NCI-H1694 treated with DMSO at 0.1 percent for 48 hours (cell line): ENCODE data around the gene KCNJ14.
"Not testable (repeated sequence)": the region's sequence is repeated elsewhere in the genome, so short reads cannot be mapped to it uniquely, and the experiment has no call there.

Source experiments
- DNase-seq: peaks from one replicate; lab custom pipeline; 2025; lab: John Stamatoyannopoulos, UW

The KCNJ14 gene

DNA sequence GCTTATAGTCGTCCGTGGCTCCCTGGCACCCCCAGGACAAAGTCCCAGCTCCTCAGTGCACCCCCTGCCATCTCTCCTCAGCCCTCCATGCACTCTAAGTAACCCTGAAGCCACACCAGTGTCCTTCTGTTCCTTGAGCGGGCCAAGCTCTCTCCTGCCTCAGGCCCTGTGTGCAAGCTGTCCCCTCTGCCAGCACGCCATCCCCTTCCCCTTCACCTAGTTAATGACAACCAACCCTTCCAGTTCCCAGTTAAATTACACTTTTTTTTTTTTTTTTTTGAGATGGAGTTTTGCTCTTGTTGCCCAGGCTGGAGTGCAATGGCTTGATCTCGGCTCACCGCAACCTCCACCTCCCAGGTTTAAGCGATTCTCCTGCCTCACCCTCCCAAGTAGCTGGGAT, 33.1 kb downstream of the KCNJ14 start:
- not testable (repeated sequence) for DNase-seq

DNA sequence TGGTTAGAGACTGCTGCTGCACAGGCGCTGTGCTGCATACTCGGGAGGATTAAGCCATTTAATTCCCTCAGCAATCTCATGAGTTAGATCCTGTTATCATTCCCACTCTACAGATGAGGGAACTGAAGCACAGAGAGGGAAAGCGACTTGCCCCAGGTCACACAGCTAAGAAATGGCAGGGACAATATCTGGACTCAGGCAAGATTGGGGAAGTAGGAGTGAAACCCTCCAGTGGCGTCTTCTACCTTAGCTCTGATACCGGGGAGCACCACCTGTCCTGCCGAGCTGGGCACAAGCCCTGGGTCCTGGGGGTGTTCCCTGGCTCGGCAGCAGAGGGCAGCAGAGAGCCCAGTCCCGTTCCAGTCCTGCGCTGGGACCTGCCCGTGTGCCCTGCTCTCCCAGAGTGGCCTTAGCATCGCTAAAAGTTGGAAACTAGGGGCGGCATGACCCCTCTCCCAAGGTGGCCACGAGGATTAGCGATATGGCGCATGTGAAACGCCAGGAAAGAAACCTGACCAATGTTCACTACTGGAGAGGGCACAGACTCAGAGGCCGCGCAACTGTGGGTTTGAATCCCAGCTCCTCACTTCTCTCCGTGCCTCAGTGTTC, 34.3 kb downstream of the KCNJ14 start:
- DNase-seq: peak; percentile 18

DNA sequence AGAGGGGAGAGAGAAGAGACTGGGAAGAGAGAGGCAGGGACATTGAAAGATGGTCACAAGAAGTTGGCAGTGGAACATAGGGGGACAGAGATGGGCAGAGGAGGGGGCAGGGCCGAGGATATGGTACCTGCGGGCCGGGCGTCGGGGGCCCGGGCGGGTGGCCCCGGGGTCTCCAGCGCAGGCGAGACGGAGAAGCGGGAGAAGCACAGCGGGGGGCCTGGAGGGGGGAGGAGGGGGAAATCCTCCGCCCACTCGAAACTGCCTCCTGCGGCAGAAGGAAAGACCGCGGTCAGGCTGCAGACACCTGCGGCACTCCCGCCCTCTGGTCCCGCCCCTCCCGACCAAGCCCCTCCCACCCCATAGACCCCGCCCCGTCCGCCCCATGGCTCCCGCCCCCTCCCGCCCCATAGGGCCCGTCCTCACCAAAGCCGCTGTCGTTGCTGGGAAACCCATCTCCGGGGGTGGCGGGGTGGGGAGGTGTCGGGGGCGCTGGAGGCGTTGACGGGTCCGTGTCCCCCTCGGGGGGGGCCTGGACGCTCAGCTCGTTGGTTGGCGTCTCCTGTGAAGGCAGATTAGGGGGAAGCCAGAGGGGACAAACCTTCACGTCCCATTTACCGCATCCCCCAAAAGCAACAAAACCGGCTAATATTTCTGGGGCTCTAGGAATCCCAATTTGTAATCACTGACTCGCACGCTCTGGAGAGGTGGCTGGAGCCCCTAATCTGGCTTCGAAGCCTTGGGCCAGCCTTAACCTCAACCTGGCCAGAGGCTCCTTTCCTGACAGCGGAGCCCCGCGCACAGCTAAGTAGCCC, 35.8 kb downstream of the KCNJ14 start:
- no peak for DNase-seq

DNA sequence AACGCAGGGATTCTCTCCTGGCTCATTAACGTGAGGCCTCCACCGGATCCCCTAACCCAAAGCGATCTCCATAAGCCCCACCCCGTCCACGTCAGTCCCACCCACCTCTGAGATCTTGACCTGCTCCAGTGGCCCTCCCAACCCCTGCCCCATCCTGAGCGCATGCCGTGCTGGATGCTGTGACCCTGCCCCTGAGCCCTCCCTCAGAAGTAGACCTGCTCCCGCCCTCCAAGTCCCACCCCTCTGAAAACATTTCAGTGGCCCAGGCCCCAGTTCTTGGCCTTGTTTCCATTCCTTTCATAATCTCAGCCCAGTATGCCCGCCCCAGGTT, 36.4 kb downstream of the KCNJ14 start:
- DNase-seq: no peak

DNA sequence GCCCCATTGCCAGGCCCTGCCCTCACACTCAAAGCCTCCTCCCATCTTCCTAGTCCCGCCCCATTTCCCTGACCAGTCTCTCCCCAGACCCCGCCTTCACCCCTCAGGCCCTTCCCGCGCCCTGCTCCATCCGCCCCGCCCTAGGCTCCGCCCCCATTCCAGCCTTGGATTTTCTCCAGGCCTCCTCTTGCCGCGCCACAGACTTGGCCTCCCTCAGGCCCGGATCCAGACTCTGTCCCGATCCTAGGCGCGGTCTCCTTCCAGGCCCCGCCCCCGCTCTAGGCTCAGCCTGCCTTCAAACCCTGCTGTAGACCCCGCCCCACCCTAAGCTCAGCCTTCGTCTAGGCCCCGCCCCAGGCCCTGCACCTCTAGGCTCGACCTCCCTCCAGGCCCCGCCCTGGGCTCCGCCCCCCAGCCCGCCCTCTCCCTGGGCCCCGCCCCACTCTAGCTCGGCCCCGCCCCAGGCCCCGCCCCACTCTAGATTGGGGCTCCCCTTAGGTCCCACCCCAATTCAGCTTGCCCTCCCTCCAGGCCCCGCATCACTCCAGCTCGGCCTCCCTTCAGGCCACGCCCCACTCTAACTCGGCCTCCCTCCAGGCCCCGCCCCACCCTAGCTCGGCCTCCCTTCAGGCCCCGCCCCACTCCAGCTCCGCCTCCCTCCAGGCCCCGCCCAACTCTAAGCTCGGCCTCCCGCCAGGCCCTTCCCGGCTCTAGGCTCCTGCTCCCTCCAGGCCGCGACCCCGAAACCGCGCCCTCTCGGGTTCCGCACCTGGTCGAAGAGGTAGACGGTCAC, 37.7 kb downstream of the KCNJ14 start:
- peak; percentile 74 for DNase-seq

DNA sequence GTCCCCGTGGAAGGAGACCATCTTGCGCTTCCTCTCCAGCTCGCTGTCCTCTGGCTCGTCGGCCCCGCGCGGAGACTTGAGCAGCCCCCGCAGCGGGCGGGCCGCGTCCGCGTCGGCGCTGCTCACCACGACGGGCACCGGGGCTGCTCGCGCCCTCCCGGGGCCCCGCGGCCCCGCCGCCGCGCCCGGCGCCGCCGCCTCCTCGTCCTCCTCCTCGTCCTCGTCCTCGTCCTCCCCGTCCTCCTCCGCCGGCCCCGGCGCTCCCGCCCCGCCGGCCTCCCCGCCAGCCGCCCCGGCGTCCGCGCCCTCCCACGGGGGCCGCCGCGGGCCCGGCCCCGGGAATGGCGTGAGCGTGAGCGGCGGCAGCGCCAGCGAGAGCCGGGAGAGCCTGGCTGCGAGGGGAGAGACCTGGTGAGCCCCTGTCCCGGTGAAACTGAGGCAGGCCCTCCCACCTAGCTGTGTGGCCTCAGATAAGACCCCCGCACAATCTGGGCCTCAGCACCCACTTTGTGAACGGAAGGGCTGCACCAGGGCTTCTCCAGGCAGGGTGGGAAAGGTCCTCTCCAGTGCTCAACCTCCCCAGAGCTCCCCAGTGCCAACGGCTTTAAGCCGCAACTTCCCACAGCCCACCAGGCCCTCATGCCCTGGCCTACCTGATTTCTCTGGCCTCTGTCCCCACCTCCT, 38.5 kb downstream of the KCNJ14 start:
- no peak for DNase-seq

DNA sequence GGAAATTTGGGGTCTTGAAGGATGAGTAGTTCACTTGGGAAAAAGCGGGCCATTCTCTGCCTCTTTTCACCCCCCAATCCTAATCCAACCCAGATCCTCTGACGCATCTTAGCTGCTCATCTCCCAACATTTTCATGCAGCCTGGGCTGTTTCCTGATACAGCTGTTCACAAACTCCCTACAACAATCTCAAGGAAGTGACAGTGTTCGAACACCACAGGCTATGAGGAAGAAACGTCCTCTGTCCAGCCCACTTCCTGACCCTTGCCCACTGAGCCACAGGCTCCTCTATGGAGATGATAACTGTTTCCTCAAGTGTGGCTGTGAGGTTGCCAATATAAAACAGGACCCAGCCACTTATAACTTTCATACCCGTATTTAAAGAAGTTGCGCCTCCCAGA, 40.0 kb downstream of the KCNJ14 start:
- no peak for DNase-seq

DNA sequence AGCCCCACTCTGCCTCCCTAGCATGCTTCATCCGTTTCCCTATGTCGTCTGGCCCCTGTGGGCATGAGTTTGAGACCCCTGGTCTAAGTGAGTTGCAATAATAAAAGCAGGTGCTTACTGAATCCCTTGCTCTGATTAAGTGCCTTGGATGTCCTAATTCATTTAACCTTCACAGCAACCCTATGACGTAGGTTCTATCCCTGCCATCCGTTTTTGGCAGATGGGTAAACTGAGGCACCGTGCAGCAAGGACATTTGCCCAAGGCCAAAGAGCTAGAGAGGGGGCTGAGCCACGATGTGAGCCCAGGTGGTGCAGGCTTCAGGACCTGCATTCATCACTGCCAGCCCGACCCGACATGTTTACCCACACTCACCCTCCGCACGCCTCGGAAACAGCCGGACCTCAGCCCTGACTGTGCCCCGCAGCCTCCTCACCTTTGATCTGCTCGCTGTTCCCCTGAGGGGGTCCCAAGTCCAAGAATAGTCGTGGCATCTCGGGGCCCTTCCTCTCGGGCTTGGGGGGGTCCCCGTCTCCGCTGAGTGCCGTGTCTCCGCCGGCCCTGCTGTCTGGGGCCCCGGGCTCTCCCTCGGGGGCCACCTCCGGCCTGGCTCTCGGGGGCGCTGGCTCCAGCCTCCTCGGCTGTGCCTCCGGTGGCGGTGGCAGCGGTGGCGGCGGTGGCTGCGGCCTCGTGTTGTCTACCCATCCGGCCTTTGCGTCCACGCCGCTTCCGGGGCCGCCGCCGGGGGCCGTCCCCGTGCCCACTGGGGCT, 41.8 kb downstream of the KCNJ14 start:
- no peak for DNase-seq

DNA sequence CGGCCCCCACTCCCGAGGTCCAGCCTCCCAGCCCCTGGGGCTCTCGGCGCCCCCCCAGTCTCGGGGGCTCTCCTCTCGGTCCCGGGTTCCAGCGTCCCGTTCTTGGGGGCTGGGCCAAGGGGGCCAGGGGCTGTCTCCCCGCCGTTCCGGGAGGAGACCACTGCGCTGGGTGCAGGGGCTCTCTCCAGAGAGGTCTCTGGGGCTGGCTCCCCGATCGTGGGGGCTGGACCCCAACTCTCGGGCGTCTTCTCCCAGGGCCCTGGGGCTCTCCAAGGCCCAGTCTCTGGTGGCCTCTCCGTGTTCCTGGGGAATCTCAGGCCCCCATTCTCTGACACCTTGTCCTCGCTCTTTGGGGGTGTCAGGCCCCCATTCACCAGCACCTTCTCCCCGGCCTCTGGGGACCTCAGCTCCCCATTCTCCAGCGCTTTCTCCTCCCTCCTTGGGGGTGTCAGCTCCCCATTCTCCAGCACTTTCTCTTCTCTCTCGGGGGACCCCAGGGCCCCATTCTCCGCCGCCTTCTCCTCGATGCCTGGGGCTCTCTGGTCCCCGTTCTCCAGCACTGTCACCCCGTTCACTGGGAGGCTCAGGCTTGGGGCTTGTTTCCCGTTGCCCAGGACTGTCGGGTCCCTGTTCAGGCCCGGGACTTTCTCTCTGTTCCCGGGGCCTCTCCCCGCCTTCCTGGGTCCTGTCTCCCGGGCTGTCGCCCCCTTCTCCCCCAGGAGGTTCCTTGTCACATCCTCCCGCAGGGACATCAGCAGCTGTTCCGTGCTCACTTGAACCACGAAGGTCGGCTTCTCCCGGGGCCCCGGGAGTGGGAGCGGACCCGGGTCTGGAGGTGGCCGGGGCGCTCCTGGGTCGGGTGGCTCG, 42.6 kb downstream of the KCNJ14 start:
- DNase-seq: no peak

DNA sequence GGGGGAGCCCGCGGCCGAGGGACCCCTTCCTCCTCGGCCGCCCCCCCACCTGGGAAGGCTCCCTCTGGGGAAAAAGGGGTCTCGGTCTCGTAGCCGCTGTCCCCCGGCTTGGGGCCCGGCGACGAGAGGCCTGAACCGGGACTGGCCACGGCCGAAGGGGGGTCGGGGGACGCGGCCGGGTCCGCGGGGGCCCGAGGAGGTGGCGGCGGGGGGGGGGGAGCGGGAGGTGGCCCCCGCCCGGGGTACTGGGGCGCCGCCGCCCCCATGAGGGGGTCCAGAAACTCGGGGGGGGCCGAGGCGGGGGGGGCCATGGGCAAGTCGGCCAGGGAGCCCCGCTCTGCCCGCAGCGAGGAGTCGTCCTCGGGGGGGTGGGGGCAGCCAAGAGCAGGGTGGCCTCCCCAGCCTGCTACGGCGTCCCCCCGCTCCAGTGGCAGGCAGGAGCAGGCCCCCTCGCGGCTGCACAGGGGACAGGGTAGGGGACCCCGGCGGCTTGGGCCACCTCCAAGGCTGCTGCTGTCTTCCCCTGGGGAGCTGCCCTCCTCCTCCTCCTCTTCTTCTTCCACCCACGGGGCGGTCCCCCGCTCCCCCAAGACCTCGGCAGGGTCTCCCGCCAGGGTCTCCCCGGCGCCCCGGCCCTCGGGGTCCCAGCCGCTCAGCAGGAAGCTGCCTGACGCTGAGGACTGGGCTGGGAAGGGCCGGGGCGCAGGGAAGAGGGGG, 43.4 kb downstream of the KCNJ14 start:
- DNase-seq: no peak

DNA sequence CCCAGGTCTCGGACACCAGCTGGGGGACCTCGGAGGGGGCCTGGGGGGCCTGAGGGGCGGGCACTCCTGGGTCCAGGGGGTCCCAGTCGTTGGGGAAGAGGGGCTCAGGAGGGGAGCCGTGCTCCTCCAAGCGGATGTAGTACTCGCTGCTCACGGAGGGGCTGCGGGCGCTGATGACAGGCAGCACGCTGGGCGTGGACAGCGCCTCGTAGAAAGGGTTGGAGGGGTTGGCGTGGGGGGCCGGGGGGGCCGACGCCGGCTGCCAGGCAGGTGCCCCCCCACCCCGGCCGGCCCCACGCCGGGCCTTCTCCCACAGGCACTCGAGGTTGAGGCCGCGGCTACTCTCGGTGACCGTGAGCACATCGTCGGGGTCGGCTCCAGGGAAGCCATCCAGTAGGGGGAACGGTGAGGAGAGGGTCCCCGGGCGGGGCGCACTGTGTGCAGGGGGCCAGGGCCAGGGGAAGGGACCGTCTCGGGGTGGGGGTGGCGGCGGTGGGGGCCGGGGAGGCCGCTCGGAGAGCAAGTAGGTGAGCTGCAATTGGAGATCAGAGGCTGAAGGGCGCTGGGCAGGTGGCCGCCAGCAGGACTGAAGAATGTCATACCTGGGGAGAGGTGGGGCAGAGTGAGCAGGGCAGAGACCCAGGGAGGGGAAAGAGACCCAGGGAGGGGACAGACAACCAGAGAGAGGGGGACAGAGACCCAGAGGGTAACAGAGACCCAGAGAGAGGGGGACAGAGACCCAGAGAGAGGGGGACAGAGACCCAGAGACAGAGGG, 44.1 kb downstream of the KCNJ14 start:
- peak; percentile 19 for DNase-seq

DNA sequence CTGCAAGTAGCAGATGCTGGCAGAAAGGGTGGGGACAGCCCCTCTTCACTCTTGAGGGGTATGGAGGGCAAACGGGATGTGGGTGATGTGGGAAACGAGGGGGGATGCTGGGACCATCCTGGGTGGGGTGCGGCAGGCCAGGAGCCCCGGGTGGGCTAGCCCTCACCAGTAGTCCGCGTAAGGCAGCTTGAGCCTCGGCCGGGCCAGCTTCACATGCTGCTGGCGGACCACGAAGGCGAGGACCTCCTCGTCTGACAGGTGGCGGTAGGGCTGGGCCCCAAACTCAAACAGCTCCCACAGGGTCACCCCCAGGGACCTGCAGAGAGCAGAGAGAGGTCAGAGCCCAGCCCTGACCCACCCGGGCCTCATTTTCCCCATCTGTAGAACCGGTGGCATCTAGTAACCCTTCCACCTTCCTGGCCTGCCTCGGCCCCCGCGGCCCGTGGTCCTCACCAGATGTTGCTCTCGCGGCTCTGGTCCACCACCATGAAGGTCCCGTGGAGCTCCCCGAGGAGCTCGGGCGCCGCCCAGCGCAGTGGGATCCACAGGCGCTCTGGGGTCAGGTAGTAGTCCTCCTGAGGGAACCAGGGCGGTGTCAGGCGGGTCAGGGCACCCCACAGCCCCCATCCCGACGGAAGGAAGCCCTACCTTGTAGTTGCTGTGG, 45.6 kb downstream of the KCNJ14 start:
- DNase-seq: no peak

DNA sequence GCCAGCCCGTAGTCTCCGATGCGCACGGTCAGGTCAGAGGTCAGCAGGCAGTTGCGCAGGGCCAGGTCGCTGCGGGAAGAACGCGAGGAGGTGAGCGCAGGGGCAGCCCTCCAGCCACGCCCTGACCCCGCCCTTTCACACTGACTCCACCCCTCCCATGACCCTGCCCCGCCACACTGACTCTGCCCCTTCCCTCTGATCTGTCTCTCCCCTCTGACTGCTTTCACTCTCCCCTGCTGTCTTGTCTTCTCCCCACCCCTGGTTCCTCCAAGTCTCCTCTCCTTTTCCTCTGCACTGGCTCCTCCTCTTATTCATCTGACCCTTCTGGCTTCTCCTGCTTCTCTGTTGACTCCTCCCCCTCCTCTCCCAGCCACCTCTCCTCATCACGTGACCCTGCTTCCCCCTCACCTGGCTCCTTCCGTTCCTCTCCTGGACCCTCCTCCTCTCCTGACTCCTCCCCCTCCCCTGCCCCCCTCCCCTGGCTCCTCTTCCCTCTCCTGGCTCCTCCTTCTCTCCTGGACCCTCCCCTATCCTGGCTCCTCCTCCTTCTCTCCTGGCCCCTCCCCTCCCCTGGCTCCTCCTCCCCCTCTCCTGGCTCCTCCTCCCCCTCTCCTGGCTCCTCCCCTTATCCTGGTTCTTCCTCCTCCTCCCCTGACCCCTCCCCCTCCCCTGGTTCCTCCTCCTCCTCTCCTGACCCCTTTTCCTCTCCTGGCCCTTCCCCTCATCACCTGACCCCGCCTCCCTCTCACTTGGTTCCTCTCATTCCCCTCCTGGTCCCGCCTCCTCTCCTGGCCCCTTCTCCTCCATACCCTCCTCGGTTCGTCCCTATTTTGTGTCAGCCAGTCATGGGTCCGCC, 46.3 kb downstream of the KCNJ14 start:
- DNase-seq: peak; percentile 41

DNA sequence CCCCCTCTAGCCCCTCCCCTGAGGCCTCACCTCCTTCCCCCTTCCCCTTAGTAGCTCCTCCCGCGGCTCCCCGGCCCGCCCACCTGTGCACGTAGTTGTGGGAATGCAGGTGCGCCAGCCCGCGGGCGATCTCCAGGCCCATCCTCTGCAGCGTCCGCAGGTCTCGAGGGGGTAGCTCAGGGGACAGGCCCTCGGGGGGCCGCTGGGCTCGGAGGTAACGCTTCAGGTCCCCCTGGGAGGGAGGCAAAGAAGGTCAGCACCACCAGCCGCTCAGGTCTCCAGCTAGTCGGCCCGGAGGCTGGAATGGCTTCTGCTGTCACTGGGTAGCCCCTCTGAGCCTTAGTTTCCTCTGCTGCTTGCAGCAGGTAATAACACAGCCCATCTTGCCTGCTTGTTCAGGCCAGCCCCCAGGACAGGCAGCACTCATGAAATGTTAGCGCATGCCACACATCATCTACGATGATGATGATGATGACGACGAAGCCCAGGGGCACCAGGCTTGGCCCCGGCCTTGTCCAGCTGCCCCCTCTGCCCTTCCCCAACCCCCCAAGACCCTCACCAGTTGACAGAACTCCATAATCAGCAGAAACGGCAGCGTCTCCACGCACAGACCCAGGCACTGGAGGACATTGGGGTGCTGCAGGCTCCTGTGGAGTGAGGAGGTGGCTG, 47.1 kb downstream of the KCNJ14 start:
- DNase-seq: no peak

DNA sequence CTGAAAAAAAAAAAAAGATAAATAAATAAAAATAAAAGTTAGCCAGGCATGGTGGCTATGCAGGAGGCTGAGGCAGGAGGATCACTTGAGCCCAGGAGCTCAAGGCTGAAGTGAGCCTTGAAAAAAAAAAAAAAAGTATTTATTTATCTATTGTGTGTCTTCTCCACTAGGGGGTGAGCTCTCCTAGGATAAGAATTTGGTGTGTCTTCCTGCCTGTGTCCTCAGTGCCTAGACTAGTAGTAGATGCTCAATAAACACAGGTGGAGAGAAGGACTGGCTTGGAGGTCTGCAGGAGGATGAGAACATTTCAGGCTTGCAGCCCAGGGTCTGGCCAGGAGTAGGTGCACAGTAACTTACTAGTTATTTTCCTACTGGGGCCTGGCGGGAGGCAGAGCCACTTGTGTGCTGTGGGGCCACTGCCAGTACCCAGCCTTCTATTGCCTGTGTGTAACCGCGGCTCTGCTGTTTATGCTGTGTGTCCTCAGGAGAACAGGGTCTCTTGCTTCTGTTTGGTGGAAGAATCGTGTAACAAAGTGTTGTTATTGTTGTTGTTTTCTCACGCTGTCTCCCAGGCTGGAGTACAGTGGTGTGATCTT, 50.9 kb downstream of the KCNJ14 start:
- DNase-seq: peak; percentile 61

DNA sequence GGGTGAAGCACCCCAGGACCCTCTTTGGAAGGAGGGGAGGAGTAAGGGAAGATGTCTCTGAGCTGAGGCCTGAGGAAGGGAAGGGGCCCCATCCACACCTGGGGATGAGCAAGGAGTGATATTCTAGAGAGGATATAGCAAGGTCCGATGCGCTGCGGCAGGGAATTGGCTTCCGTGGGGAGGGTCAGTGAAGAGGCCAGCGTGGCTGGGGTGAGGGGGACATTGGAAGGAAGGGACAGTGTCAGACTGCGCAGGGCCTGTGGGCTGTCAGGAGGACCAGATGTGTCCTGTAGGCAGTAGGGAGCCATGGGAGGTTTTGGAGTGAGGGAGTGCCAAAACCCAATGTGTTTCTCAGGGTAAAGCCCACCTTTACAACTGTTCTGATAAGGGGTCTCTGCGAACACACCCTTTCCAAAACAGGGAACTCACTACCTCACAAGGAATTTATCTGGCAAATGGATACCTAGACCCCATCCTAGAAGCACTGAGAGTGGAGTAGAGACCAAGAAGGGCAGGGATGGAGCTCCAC, 52.6 kb downstream of the KCNJ14 start:
- DNase-seq: no peak
